BLaER1 treated with 17β-estradiol and CSF1 and Interleukin-3, amounts not matched to agents 10 nM and 100 nM (cell line): ENCODE results near the gene TMEM91.
"Not testable (repeated sequence)": the region's sequence is repeated elsewhere in the genome, so short reads cannot be mapped to it uniquely, and the experiment has no call there.

Source experiments
- H3K27ac ChIP-seq, 11 experiments: shearing (Covaris generic); formaldehyde crosslinking; 2 replicates each; pipeline ENCODE4 v1.8.1; 2022
- H3K27me3 ChIP-seq, 11 experiments: shearing (Covaris generic); formaldehyde crosslinking; 2 replicates each; pipeline ENCODE4 v1.8.1; 2022
- H3K36me3 ChIP-seq, 11 experiments: shearing (Covaris generic); formaldehyde crosslinking; 2 replicates each; pipeline ENCODE4 v1.8.1; 2022
- H3K4me1 ChIP-seq, 10 experiments: shearing (Covaris generic); formaldehyde crosslinking; 2 replicates each; pipeline ENCODE4 v1.8.1; 2022
- H3K4me2 ChIP-seq, 11 experiments: shearing (Covaris generic); formaldehyde crosslinking; 2 replicates each; pipeline ENCODE4 v1.8.1; 2022
- H3K4me3 ChIP-seq, 10 experiments: shearing (Covaris generic); formaldehyde crosslinking; 2 replicates each; pipeline ENCODE4 v1.8.1; 2022
- H3K9ac ChIP-seq, 11 experiments: shearing (Covaris generic); formaldehyde crosslinking; 2 replicates each; pipeline ENCODE4 v1.8.1; 2022
- H3K9me3 ChIP-seq, 11 experiments: shearing (Covaris generic); formaldehyde crosslinking; replicated peaks in 1 of 11; 2 replicates each; pipeline ENCODE4 v1.8.1; 2022
- H4K20me1 ChIP-seq, 11 experiments: shearing (Covaris generic); formaldehyde crosslinking; 2 replicates each; pipeline ENCODE4 v1.8.1; 2022
- Cebpa-rat ChIP-seq, 11 experiments: shearing (Covaris generic); IDR thresholded peaks; 2 replicates each; pipeline ENCODE4 v1.8.1; 2022

TMEM91 gene

DNA sequence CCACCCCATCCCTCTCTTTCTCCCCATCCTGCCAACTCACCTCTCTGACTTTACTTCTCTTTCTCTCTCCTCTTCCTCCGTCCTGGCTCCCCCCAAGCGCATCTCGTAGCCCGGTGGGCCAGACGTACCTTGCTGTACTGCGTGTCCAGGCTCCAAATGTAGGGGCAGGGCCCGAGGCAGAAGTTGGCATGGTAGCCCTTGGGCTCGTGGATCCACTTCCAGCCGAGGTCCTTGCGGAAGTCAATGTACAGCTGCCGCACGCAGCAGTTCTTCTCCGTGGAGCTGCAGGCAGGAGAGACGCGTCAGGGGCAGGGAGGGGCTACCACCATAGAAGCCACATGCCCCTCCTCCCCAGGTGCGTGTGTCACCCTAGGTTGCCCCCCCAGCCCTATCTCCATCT is 44.3 kb upstream of the TMEM91 start:
- H3K36me3 ChIP-seq, result peaks cover 49 to 84% (median 73%) of the 10 kb centered on the region in 11 experiments
- TF ChIP-seq Cebpa-rat (IDR thresholded peaks at IDR 0.05), result no peak
- H3K9me3 ChIP-seq, result no peaks in the 10 kb centered on the region
- H4K20me1 ChIP-seq, result peaks cover 24 to 92% (median 60%) of the 10 kb centered on the region in 11 experiments; a peak in 21 of 22 replicates
- peak overlapping the region in 4 of 11 experiments; percentile 9 to 39 (median 32); a peak in 4 of 22 replicates for H3K4me2 ChIP-seq
- H3K9ac ChIP-seq, result 0 out of 22 replicates have a peak overlapping the region, but pooled peaks of 2 of the 11 experiments have one; percentile 8 to 39
- H3K4me3 ChIP-seq, result no peak overlapping the region
- 0 out of 22 replicates have a peak overlapping the region, but pooled peaks of 1 of the 11 experiments have one; percentile 5 for H3K27ac ChIP-seq
- no peaks in the 10 kb centered on the region for H3K27me3 ChIP-seq
- peaks cover 50 to 99% (median 79%) of the 10 kb centered on the region in 10 experiments for H3K4me1 ChIP-seq

DNA sequence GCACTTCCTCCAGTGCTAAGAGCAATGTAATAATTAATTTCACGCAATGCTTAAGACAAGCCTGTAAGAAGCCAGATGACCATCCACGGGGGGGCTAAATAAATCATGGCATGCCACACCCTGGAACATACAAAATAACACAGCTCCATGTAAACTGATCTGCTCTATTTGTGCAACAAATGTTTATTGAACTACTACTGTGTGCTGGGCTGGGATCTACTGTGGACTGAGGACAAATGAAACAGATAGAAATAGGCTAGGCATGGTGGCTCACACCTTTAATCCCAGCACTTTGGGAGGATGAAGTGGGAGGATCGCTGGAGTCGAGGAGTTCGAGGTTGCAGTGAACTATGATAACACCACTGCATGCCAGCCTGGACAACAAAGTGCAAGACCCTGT is 43.9 kb upstream of the TMEM91 start:
- Histone ChIP-seq H3K4me1 (peaks cover 45 to 99% (median 77%) of the 10 kb centered on the region in 10 experiments), H4K20me1 (peaks cover 20 to 97% (median 60%) of the 10 kb centered on the region in 11 experiments; a peak in 21 of 22 replicates), H3K27ac (peak overlapping the region in 1 of 11 experiments; percentile 5; a peak in 1 of 22 replicates), H3K9ac (peak overlapping the region in 1 of 11 experiments; percentile 15; a peak in 1 of 22 replicates), H3K4me3 (no peak overlapping the region), H3K27me3 (no peaks in the 10 kb centered on the region), H3K36me3 (peaks cover 54 to 89% (median 78%) of the 10 kb centered on the region in 11 experiments), H3K4me2 (peak overlapping the region in 3 of 11 experiments; percentile 25 to 39 (median 39); a peak in 3 of 22 replicates), H3K9me3 (no peaks in the 10 kb centered on the region)
- TF ChIP-seq Cebpa-rat (IDR thresholded peaks at IDR 0.05), result no peak

DNA sequence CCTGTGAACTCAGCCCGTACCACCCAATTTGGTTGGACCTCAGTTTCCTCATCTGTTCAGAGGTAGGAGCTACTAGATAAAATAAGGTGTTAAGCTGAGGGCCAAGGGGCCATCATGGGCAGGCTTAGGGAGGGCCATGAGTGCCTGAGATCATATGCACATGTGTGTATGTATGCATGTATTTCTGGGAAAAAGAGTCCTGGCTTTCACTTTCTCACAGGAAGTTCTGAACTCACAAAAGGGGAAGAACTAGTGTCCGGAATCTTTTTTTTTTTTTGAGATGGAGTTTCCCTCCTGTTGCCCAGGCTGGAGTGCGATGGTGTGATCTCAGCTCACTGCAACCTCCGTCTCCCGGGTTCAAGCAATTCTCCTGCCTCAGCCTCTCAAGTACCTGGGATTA is 41.5 kb upstream of the TMEM91 start:
- peak overlapping the region in 4 of 11 experiments; percentile 23 to 51 (median 38); a peak in 6 of 22 replicates for H3K9ac ChIP-seq

DNA sequence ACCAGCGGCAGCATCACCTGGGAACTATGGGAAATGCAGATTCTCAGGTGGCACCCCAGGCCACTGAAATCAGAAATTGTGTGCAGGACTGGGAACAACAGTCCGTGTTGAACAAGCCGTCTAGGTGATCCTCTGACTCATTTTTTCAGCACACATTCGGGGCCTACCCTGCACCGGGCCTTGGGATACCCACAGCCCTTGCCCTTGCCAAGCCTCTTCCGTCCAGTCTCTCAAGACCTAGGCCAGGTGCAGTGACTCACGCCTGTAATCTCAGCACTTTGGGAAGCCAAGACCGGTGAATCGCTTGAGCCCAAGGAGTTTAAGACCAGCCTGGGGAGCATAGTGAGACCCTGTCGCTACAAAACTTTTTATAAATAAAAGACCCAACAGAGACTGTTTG is 40.9 kb upstream of the TMEM91 start:
- H3K9ac ChIP-seq, result peak overlapping the region in 7 of 11 experiments; percentile 13 to 51 (median 32); a peak in 5 of 22 replicates
- no peak overlapping the region for H3K4me3 ChIP-seq
- H4K20me1 ChIP-seq, result peaks cover 0 to 98% (median 49%) of the 10 kb centered on the region in 11 experiments; a peak in 19 of 22 replicates
- peak overlapping the region in 8 of 11 experiments; percentile 6 to 70 (median 56); a peak in 14 of 22 replicates for H3K27ac ChIP-seq
- no peak for TF ChIP-seq Cebpa-rat (IDR thresholded peaks at IDR 0.05)
- no peaks in the 10 kb centered on the region for H3K27me3 ChIP-seq
- peaks cover 75 to 100% (median 92%) of the 10 kb centered on the region in 11 experiments for H3K36me3 ChIP-seq
- peaks cover 22 to 99% (median 60%) of the 10 kb centered on the region in 10 experiments for H3K4me1 ChIP-seq
- H3K9me3 ChIP-seq, result no peaks in the 10 kb centered on the region
- peak overlapping the region; percentile 28 to 89 (median 71); a peak in 21 of 22 replicates for H3K4me2 ChIP-seq

More for the DNA sequence above, 41.5 kb upstream of the TMEM91 start:
- Histone ChIP-seq H3K4me2 (peak overlapping the region; percentile 28 to 89 (median 71); a peak in 20 of 22 replicates), H3K27me3 (no peaks in the 10 kb centered on the region), H3K36me3 (peaks cover 75 to 100% (median 92%) of the 10 kb centered on the region in 11 experiments), H3K9me3 (no peaks in the 10 kb centered on the region), H3K4me3 (0 out of 20 replicates have a peak overlapping the region, but pooled peaks of 1 of the 10 experiments have one; percentile 7), H4K20me1 (peaks cover 0 to 98% (median 45%) of the 10 kb centered on the region in 11 experiments; a peak in 19 of 22 replicates), H3K4me1 (peaks cover 22 to 99% (median 60%) of the 10 kb centered on the region in 10 experiments), H3K27ac (peak overlapping the region in 8 of 11 experiments; percentile 6 to 70 (median 56); a peak in 16 of 22 replicates)
- TF ChIP-seq Cebpa-rat (IDR thresholded peaks at IDR 0.05), result no peak

DNA sequence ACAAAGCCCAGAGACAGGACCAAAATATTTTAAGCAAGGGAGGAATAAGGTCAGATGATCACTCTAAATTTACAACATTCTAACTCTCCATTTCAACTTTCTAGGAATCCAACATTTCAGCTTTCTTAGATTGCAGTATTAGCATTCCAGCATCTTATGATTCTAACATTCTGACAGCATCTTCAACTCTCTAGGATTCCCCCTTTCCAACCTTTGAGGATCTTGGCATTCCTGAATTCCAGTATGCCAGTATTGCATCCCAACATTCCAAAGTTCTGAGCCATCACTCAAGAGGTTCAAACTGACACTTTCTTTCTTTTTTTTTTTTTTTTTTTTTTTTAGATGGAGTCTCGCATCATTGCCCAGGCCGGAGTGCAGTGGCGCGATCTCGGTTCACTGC is 36.4 kb upstream of the TMEM91 start:
- Histone ChIP-seq H4K20me1 (peaks cover 4 to 100% (median 56%) of the 10 kb centered on the region in 11 experiments; a peak in 19 of 22 replicates), H3K9me3 (no peaks in the 10 kb centered on the region), H3K4me2 (peak overlapping the region in 5 of 11 experiments; percentile 3 to 96 (median 9); a peak in 3 of 22 replicates), H3K4me3 (no peak overlapping the region), H3K4me1 (peaks cover 37 to 100% (median 77%) of the 10 kb centered on the region in 10 experiments), H3K9ac (no peak overlapping the region), H3K36me3 (peaks cover 80 to 98% (median 96%) of the 10 kb centered on the region in 11 experiments), H3K27me3 (no peaks in the 10 kb centered on the region), H3K27ac (no peak overlapping the region)
- no peak for TF ChIP-seq Cebpa-rat (IDR thresholded peaks at IDR 0.05)

DNA sequence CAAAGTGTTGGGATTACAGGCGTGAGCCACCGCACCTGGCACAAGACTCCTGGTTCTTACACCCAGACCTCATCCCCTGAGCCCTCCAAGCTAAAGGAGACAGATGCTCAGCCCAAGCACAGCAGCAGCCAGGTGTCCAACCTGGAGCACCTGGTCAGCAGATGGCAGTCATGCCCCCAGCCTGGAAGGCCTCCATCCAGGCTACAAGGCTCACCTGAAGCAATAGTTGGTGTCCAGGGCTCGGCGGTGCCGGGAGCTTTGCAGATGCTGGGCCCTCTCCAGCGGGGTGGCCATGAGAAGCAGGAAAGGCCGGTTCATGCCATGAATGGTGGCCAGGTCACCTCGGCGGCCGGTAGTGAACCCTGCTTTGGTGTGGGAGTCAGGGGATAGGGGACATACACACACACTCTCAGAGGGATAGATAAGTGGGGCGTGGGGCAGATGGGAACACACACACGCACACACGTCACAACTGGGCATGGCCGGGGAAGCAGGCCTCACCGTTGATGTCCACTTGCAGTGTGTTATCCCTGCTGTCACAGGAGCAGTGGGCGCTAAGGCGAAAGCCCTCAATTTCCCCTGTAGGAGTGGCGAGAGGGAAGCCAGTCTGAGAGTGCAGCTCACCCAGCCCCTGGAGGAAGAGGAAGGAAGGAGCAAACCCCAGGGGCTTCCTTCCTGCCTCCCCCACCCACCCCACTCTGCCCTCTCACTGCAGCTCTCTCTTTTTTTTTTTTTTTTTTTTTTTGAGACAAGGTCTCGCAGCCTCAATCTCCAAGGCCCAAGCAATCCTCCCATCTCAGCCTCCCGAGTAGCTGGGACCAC is 34.5 kb upstream of the TMEM91 start:
- peak overlapping the region; percentile 56 to 96 (median 84) for H3K4me2 ChIP-seq
- no peaks in the 10 kb centered on the region for H3K9me3 ChIP-seq
- H3K27ac ChIP-seq, result peak overlapping the region in 8 of 11 experiments; percentile 37 to 70 (median 54); a peak in 14 of 22 replicates
- peaks cover 91 to 99% (median 97%) of the 10 kb centered on the region in 11 experiments for H3K36me3 ChIP-seq
- peak overlapping the region in 6 of 10 experiments; percentile 21 to 49 (median 39); a peak in 7 of 20 replicates for H3K4me3 ChIP-seq
- no peaks in the 10 kb centered on the region for H3K27me3 ChIP-seq
- H4K20me1 ChIP-seq, result peaks cover 4 to 100% (median 52%) of the 10 kb centered on the region in 11 experiments; a peak in 19 of 22 replicates
- H3K4me1 ChIP-seq, result peaks cover 42 to 100% (median 77%) of the 10 kb centered on the region in 10 experiments
- H3K9ac ChIP-seq, result peak overlapping the region in 7 of 11 experiments; percentile 30 to 63 (median 58); a peak in 13 of 22 replicates
- TF ChIP-seq Cebpa-rat (IDR thresholded peaks at IDR 0.05), result no peak

DNA sequence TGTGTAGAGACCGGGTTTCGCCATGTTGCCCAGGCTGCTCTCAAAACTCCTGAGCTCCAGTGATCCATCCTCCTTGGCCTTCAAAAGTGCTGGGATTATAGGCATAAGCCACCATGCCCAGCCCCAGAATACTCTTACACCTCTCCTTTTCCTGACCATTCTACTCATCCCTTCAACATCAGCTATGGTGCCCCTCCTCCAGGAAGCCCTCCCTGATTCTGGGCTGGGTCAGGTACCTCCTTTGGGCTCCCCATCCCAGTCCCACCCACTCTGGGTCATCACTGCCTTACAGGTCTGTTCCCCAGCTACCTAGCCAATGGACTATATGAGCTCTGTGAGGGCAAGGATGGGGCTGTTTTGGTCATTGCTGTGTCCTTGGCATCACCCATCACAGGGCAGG is 32.2 kb upstream of the TMEM91 start:
- peaks cover 57 to 100% (median 93%) of the 10 kb centered on the region in 10 experiments for H3K4me1 ChIP-seq
- no peaks in the 10 kb centered on the region for H3K9me3 ChIP-seq
- peaks cover 80 to 99% (median 96%) of the 10 kb centered on the region in 11 experiments for H3K36me3 ChIP-seq
- no peak for TF ChIP-seq Cebpa-rat (IDR thresholded peaks at IDR 0.05)
- peak overlapping the region in 3 of 11 experiments; percentile 21 to 47 (median 30); a peak in 6 of 22 replicates for H3K27ac ChIP-seq
- no peaks in the 10 kb centered on the region for H3K27me3 ChIP-seq
- no peak overlapping the region for H3K4me3 ChIP-seq
- peak overlapping the region in 5 of 11 experiments; percentile 54 to 81 (median 60); a peak in 9 of 22 replicates for H3K4me2 ChIP-seq
- peaks cover 10 to 100% (median 60%) of the 10 kb centered on the region in 11 experiments for H4K20me1 ChIP-seq
- H3K9ac ChIP-seq, result peak overlapping the region in 2 of 11 experiments; percentile 11 to 41; a peak in 2 of 22 replicates

DNA sequence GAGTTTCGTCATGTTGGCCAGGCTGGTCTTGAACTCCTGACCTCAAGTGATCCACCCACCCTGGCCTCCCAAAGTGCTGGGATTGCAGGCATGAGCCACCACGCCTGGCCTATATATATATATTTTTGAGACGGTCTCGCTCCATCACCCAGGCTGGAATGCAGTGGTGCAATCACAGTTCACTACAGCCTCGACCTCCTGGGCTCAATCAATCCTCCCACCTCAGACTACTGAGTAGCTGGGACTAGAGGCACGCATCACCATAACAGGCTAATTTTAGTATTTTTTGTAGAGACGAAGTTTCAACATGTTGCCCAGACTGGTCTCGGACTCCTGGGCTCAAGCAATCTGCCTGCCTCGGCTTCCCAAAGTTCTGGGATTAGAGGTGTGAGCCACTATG is 29.4 kb upstream of the TMEM91 start:
- Histone ChIP-seq H3K9ac (peak overlapping the region in 9 of 11 experiments; percentile 9 to 63 (median 42); a peak in 13 of 22 replicates), H3K4me2 (peak overlapping the region; percentile 23 to 97 (median 66); a peak in 19 of 22 replicates)

More for the DNA sequence above, 29.4 kb upstream of the TMEM91 start:
- H3K27me3 ChIP-seq, H3K4me3 ChIP-seq, H3K9me3 ChIP-seq: not testable (repeated sequence)
- Histone ChIP-seq H3K4me1 (peaks cover 60 to 90% (median 85%) of the 10 kb centered on the region in 10 experiments), H4K20me1 (peaks cover 33 to 100% (median 75%) of the 10 kb centered on the region in 11 experiments), H3K27ac (peak overlapping the region in 8 of 11 experiments; percentile 56 to 76 (median 67); a peak in 15 of 22 replicates), H3K36me3 (peaks cover 53 to 81% (median 75%) of the 10 kb centered on the region in 11 experiments)
- TF ChIP-seq Cebpa-rat (IDR thresholded peaks at IDR 0.05), result peak in 1 of 11 experiments; percentile 32; a peak in 1 of 22 replicates
